GM21619 (cell line): Measurements from ENCODE around the gene SLC22A23.

ENCODE experiments used
- ATAC-seq: cut with Tn5 transposase; IDR thresholded peaks from one replicate; pipeline ENCODE4 v1.9.1; 2021; ENCODE audit not compliant: unreplicated experiment

SLC22A23 gene

GRCh38 chr6:3306848-3307247 is 150.0 kb downstream of the SLC22A23 start:
- ATAC-seq: no peak

GRCh38 chr6:3305831-3306230 is 151.0 kb downstream of the SLC22A23 start:
- ATAC-seq: no peak

- no peak for ATAC-seq
These were observed 151.7 kb downstream of the SLC22A23 start for GRCh38 chr6:3305216-3305565.

- no peak for ATAC-seq
These were observed 152.2 kb downstream of the SLC22A23 start for GRCh38 chr6:3304500-3305215.

- ATAC-seq: no peak
These were observed 152.9 kb downstream of the SLC22A23 start for GRCh38 chr6:3303795-3304411.

- ATAC-seq: no peak
These were observed 155.3 kb downstream of the SLC22A23 start for GRCh38 chr6:3301506-3301905.

- no peak for ATAC-seq
These were observed 157.6 kb downstream of the SLC22A23 start for GRCh38 chr6:3299221-3299620.

GRCh38 chr6:3297909-3298308 is 158.9 kb downstream of the SLC22A23 start:
- ATAC-seq: no peak

- no peak for ATAC-seq
These were observed 159.8 kb downstream of the SLC22A23 start for GRCh38 chr6:3297006-3297405.

- no peak for ATAC-seq
These were observed 160.3 kb downstream of the SLC22A23 start for GRCh38 chr6:3296537-3296936.

GRCh38 chr6:3296078-3296477 is 160.8 kb downstream of the SLC22A23 start:
- no peak for ATAC-seq

GRCh38 chr6:3294921-3295871 is 161.7 kb downstream of the SLC22A23 start:
- ATAC-seq: no peak

GRCh38 chr6:3294396-3294795 is 162.5 kb downstream of the SLC22A23 start:
- ATAC-seq: no peak

GRCh38 chr6:3293271-3294155 is 163.3 kb downstream of the SLC22A23 start:
- no peak for ATAC-seq

GRCh38 chr6:3292431-3293197 is 164.2 kb downstream of the SLC22A23 start:
- no peak for ATAC-seq

GRCh38 chr6:3291987-3292386 is 164.9 kb downstream of the SLC22A23 start:
- ATAC-seq: no peak

GRCh38 chr6:3291346-3291745 is 165.5 kb downstream of the SLC22A23 start:
- no peak for ATAC-seq

GRCh38 chr6:3290931-3291211 is 166.0 kb downstream of the SLC22A23 start:
- ATAC-seq: no peak

- no peak for ATAC-seq
These were observed 166.5 kb downstream of the SLC22A23 start for GRCh38 chr6:3290149-3290930.
